Measurements from ENCODE around the gene KCNT2.

DNA sequence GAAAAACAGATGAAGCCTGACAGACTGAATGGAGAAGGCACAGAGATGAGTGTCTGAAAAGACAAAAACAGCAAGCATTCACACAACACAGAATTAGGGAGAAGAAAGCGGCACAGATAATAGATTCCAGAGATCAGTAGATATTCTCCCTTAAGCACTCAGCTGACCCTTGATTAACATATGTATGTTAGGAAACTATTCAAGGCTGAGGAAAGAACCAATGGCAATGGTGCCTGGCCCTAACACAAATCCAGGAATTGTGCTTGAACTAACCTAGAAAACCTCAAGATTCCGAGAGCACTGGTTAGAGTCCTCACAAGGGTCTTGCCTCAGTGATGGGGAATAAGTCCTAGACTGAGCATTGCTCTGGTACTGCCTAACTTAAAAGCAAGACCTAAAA lies 30.9 kb downstream of the KCNT2 start:
- TF ChIP-seq, protein P1, sequence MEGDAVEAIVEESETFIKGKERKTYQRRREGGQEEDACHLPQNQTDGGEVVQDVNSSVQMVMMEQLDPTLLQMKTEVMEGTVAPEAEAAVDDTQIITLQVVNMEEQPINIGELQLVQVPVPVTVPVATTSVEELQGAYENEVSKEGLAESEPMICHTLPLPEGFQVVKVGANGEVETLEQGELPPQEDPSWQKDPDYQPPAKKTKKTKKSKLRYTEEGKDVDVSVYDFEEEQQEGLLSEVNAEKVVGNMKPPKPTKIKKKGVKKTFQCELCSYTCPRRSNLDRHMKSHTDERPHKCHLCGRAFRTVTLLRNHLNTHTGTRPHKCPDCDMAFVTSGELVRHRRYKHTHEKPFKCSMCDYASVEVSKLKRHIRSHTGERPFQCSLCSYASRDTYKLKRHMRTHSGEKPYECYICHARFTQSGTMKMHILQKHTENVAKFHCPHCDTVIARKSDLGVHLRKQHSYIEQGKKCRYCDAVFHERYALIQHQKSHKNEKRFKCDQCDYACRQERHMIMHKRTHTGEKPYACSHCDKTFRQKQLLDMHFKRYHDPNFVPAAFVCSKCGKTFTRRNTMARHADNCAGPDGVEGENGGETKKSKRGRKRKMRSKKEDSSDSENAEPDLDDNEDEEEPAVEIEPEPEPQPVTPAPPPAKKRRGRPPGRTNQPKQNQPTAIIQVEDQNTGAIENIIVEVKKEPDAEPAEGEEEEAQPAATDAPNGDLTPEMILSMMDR (conservative IDR thresholded peaks at IDR 0.05; ENCODE audit: low read length) = no peak
- no peak for TF ChIP-seq EZH2phosphoT487 (IDR thresholded peaks at IDR 0.05; ENCODE audit: borderline replicate concordance, low read depth, low read length)
